GM21360 (cell line): ENCODE results near the gene PNPLA5.
"Not testable (repeated sequence)": the region's sequence is repeated elsewhere in the genome, so short reads cannot be mapped to it uniquely, and the experiment has no call there.

Experiments
- ATAC-seq: cut with Tn5 transposase; IDR thresholded peaks from one replicate; pipeline ENCODE4 v1.9.1; 2021; ENCODE audit warnings: mild to moderate bottlenecking, moderate library complexity; ENCODE audit not compliant: unreplicated experiment

Gene PNPLA5

GRCh38 chr22:43903033-43903432 lies 11.2 kb upstream of the PNPLA5 start:
- ATAC-seq = not testable (repeated sequence)

- ATAC-seq = no peak
Measured at GRCh38 chr22:43901976-43902643, 10.3 kb upstream of the PNPLA5 start.

DNA sequence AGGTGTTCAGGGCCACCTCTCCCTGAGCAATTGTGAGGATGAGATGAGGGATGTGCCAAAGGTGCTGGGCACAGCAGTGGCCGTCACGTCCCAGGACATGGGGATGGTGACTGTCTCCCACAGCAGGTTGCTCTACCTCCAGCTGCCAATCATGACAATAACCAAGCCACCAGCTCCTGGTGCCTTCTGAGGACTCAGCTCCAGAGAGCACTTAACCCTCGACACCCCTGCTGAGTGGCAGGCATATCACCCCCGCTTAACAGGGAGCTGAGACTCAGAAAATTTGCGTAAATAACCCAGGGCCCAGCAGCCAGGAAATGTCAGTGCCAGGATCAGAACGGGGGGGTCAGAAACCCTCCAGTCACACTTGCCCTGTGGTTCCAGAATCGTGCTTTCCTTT lies 8.4 kb upstream of the PNPLA5 start:
- ATAC-seq = no peak

DNA sequence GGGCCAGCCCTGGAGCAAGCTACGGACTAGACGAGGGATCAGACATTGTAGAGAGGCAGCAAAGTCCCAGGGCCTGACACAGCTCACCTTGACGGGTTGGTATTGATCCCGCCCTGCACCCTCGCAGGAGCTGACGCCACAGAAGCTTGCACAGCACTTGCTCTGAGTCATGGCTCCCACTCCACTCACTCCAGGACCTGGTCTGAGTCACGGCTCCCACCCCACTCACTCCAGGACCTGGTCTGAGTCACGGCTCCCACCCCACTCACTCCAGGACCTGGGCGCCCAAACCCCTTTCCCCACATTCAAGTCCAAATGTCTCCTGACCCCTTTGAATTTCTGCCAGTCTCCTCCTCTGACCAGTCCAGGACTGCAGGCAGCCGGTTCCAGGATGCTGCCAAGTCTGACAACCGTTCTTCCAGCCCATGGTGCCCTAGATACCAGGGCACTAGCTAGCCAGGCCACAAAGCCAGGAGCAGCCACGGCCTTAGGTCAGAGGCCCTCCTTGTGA lies 6.0 kb upstream of the PNPLA5 start:
- ATAC-seq = no peak

DNA sequence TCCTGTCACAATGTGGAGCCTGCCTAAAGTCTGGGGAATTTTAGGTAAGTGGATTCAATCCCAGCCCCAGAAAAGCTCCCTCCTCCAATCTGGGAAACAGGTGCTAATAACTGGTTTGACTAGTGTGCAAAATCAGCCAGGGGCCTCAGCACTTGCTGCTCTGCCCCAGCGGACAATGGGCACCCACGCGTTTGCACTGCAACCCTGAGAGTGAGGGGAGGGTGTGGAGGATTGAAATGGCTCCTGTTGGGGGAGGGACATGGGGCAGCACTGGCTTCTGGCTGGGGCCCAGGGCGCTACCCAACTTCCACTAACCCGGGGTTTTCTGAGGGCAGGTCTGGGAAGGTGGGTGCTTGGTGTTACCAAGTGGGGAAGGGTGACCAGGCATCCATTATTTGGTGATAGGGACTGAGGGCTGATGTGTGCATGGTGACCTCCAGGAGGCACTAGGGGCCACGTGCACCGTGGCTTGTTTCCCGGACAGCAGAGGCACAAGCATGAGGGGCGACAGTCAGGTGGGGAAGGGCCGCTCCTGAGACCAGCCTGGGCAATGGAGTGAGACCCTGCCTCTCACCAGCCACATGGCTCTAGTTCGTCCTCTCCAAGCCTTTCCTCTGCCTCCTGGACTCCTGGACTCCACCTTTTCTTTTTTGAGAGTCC lies 4.3 kb upstream of the PNPLA5 start:
- ATAC-seq = no peak

- no peak for ATAC-seq
Measured at GRCh38 chr22:43894122-43894521, 2.3 kb upstream of the PNPLA5 start.

DNA sequence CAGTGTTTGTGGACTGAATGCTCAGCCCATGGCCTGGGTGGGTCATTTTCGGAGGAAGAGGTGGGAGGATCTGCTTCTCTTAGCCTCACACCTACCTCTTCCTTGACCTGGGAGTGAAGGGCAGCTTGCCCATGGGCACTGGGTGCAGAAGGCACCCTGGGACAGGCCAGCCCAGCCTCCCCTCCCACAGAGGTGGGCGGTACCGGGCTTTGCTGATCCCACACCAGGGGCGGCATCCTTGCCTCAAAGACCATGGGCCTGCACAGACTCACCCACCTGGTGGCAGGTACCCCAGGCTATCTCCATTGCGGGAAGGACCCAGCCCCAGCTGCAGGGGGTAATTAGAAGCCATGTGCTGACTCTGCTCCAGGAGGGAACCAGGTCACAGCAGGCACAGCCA lies 1.5 kb upstream of the PNPLA5 start:
- no peak for ATAC-seq

DNA sequence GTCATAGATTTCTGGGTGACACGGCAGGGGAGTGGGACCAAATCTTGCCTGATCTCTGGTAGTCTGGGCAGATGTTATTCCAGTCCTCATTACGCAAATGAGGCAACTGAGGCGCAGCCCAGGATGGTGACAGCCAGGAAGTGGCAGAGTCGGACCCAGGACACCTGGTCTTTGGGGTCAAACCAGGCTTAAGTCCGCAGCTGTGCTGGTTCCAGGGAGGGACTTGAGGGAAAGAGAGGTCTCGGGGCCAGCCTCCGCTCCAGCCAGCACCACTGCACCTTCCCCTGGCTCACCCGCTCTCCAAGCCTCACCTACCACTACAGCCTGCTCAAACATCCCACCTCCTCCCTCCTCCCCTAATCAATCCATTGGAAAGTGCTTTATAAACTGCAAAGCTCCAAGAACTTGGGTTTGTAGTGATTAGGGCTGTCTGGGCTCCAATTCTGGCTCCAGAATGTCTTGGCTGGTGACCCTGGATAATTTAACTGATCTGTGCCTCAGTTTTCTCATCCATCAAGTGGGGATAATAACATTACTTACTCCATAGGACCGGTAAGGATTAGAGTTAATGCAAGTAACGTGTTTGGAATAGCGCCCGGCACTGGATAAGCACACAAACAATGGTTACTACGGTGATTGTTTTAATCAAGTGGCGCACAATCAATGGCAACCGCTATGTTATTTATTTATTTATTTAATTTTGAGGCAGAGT lies 526 bp upstream of the PNPLA5 start:
- ATAC-seq = no peak

DNA sequence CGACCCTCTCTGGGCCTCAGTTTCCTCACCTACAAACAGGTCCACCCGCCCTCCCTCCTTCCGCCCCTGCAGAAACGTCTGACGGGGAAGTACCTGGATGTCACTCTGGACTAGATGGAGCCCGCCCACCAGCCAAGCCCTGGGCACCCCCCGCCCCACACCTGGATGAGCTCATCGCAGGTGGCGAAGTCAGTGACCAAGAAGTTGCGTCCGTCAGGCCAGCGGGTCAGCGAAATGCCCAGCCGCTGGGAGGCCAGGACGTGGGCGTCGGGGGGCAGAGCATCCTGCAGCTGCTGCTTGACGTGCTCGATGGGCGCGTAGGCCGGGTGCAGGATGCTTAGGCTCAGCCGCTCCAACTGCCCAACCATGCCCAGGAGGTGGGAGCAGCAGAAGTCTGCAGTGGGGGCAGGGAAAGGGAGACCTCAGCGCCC lies 897 bp downstream of the PNPLA5 start:
- ATAC-seq = no peak

DNA sequence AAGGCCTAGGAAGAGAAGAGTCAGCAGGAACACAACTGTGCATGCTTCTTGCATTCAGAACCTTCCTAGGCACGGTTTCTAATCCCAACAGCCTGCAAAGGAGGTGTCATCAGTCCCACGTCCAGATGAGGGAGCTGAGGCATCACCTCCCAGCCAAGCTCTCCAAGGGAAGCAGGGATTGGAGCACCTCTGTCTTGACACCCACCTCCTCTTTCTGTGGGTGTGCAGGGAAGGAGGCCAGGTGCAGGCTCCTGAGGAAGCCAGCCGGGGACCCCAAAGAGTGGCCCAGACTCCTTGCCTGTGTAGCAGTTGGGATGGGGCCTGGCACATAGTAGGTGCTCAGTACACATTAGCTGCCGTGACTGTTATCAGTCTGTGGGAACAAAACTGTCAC lies 2.0 kb downstream of the PNPLA5 start:
- ATAC-seq = no peak

DNA sequence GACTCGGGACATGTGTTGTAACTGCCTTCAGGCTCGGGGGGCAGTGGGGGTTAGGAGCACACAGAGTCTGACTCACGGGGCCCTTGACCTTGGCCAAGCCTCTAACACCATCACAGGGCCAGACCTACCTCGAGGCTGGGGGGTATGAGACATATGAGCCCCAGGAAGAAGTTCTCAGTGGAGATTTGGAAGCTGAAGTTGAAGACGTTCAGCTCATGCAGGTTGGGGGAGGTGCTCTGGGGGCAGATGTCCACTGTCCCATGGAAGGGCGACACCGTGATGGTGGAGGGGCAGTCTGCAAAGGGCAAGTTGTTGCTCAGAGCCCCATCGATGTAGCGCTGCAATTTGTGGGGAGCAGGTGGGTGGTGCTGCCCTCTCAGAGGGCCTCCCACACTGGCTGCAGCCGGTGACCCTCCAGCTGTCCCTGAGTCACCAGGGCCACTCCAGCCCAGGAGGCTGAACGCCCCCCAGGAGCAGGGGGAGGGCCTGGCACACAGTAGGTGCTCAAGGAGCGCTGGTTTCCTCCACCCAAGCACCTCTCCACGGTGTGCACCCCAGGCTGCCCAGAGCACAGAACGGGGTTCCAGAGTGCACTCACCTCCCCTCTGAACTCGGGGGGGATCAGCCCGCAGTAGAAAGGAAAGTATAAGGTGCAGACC lies 2.5 kb downstream of the PNPLA5 start:
- ATAC-seq = no peak

DNA sequence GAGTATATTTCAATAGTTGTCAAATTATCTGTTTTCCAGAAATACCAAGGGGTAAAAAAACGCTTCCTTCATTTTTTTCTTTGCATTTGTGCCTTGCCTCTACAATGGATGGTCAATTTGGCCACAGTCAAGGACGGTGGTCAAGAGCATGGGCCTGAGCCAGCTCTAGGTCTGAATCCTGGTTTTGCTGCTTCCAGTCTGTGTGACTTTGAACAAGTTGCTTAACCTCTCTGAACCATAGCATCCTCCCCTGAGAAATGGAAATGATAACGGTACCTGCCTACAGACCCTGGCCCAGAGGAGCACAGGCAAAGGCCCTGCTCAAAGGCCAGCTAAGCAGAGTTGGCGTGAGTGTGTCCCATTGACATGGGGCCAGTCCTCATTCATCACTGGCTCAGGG lies 3.1 kb downstream of the PNPLA5 start:
- ATAC-seq = no peak

DNA sequence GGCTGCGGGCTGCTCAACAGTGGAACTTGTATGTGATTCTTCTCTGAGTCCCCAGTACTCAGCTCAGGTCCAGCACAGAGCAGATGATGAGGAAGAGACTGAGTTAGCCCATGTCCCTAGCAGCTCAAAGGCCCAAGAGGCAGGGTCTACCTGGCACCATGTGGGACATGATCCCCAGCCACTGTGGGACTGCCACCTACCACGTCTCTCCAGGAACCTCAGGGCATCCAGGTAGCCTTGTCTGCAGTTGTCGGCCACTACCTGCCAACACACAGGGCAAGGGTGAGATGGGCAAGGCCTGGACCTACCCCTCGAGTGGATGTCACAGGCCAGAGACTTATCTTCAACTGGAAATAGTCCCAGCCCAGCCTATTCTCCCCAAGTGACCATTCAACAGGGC lies 4.4 kb downstream of the PNPLA5 start:
- no peak for ATAC-seq

DNA sequence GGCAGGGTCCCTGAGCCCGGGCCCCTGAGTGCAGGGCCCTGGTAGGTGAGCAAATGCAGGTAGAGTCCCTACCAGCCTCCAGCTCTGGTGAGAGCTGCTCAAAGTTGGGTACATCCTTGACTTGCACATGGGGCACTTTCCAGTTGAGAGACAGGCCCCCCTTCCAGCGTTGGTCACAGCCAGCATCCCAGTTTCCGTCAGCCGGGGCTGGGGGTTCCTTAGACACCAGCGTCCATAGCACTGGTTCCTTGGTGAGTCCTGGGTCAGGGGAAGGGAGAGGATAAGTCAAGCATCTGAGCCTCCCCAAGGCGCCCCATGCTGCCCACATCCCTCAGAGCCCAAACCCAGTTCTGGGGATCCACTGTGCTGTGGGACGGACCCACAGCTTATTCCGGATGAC lies 5.6 kb downstream of the PNPLA5 start:
- no peak for ATAC-seq

GRCh38 chr22:43885786-43886185 lies 6.0 kb downstream of the PNPLA5 start:
- no peak for ATAC-seq

DNA sequence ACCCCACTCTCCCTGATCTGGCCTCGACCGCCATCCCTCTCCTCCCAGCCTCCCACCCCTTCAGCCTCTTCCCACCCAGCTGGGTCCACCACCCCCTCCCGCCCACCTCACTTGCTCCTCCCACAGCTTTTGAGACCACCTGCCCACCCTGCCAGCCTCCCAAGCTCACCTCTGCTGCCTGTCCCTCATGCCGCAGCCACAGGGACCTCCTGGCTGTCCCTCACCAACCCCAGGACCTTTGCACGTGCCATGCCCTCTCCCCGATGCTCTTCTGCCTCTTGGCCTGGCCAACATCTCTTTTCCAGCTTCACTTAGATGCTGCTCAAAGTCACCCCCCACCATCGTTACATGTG lies 6.5 kb downstream of the PNPLA5 start:
- no peak for ATAC-seq

DNA sequence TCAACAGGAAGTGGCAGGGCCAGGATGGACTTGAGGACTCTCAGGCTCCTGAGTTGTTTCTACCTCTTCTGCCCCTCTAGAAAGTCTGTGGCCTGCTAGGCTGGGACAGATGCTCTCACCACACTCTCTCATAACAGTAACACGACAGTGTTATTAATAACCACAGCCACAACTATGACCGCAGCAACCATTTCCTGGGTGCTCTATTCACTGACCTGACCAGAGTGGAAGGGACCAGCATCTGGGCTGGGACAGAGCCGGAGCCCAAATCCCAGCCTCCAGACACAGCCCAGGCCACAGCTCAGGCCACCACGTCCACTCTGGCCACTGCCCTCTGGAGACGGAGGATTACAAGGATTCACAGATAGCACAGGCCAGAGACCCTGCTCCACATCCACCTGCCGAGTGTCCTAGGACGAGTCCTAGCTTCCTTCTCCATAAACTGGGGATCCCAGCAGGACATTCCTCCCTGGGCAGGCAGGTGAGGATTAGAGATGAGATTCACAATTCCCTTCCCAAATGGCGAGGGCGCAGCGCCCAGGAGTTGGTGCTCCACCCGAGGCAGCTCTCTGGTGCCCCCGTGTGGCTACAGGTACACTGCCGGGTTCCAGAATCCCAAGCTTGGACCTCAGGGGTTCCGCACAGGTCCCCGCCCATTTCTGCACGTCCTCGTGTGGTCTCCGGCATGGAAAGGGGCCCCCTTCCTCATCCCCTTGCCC lies 7.1 kb downstream of the PNPLA5 start:
- no peak for ATAC-seq

DNA sequence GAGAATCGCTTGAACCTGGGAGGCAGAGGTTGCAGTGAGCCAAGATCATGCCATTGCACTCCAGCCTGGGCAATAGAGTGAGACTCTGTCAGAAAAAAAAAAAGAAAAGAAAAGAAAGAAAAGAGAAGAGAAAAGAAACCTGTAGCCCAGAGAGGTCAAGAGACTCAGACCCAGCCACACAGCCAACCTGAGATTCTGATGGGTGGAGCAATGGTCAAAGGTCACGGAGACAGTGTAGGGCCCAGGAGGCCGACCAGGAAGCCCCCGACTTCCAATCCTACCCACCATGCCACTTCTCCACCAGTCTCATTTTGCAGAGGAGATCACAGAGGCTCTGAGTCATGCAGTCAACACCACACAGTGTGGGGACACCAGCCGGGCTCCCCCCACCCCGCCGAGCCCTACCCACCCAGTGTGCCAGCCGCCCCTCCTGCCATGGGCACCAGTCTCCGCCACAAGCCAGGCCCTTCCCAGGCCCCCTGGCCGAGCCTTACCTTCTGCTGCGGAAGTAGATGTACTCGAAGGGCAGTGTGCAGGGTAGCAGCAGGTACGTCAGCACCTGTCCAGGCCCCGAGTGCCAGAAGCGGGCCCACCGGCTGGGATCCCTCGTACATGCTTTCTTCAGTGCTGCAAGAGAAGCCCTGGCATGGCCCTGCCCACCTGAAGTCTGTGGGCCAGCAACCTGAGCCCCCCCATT lies 7.9 kb downstream of the PNPLA5 start:
- ATAC-seq = no peak

GRCh38 chr22:43883012-43883661 lies 8.7 kb downstream of the PNPLA5 start:
- no peak for ATAC-seq
